Esophagus muscularis mucosa (tissue), 4 donors: ENCODE data around the gene TANGO6. TPM values are rescaled to one million over a fixed set of nuclear protein-coding genes. Genes with fewer than 3 reads are reported as not detected.

Source experiments
- DNase-seq: peaks from one replicate; pipeline ENCODE4 v3.0.0-alpha.2; 2017; ENCODE audit errors: extremely low spot score
- H3K27ac ChIP-seq, 4 donors: fragments of 200-600 bp; sonication (generic); replicated peaks in 1 of 4; 1 replicate in 3 of 4; 2 replicates in 1 of 4; pipeline ENCODE4 v1.5.1; 2016 to 2019; ENCODE audit warnings: mild to moderate bottlenecking in 1 of 4
- H3K27me3 ChIP-seq, 4 donors: fragments of 200-600 bp; sonication (generic); one replicate each; pipeline versions ENCODE4 v1.5.1 to v1.6.0; 2016 to 2019
- H3K36me3 ChIP-seq, 4 donors: fragments of 200-600 bp; sonication (generic); one replicate each; pipeline ENCODE4 v1.5.1; 2016 to 2019
- H3K4me1 ChIP-seq, 4 donors: fragments of 200-600 bp; sonication (generic); one replicate each; pipeline ENCODE4 v1.5.1; 2016 to 2019
- H3K4me3 ChIP-seq, 4 donors: fragments of 200-600 bp; sonication (generic); 1 replicate in 2 of 4; 2 replicates in 2 of 4; pipeline ENCODE4 v1.5.1; 2016 to 2019; ENCODE audit warnings: mild to moderate bottlenecking in 4 of 4, moderate library complexity in 1 of 4
- H3K9me3 ChIP-seq, 4 donors: fragments of 200-600 bp; sonication (generic); 1 replicate in 3 of 4; 2 replicates in 1 of 4; pipeline ENCODE4 v1.5.1; 2016 to 2019
- CTCF ChIP-seq, 3 experiments: fragments of 200-600 bp in 2 of 3; fragments of 450-650 bp in 1 of 3; sonication (generic) in 2 of 3; IDR thresholded peaks; one replicate each; pipeline ENCODE4 v1.5.1; 2017 to 2019; ENCODE audit warnings: antibody characterized with exemption in 3 of 3, mild to moderate bottlenecking in 2 of 3, moderate library complexity in 1 of 3
- EP300 ChIP-seq: sonication (generic); formaldehyde crosslinking; IDR thresholded peaks from one replicate; pipeline ENCODE4 v1.6.1; 2017; ENCODE audit warnings: antibody characterized with exemption
- POLR2A ChIP-seq: fragments of 450-650 bp; IDR thresholded peaks from one replicate; pipeline ENCODE4 v1.6.1; 2017; ENCODE audit warnings: antibody characterized with exemption, moderate library complexity, mild to moderate bottlenecking, low read depth
- POLR2AphosphoS5 ChIP-seq, 2 donors: sonication (generic); formaldehyde crosslinking; IDR thresholded peaks; one replicate each; pipeline ENCODE4 v1.6.1; 2017; ENCODE audit warnings: antibody characterized with exemption in 2 of 2
- whole genome bisulfite sequencing: methylation state at CpG from one replicate; pipeline ENCODE4 v1.1.5; 2018; 5-methylcytosine and 5-hydroxymethylcytosine counted together
- intact Hi-C: fragments of 100-400 bp; cut with DNase I; formaldehyde crosslinking; loops from one replicate; pipeline ENCODE4 v1.15.1; 2023
- total RNA-seq, 4 donors: library from RNA; depleted of rRNA; stranded (reverse); fragments of >200 nt; gene quantifications; one replicate each; pipeline versions ENCODE4 v1.1.0 to v1.2.1, GENCODE V29; 2016

The TANGO6 gene
- total RNA-seq, 4 donors from 2014 or later: 15.7 to 21.3 (median 18.3) TPM

- H3K4me1 ChIP-seq: peaks cover 0 to 16% (median 15%) of the 10 kb centered on the region in 4 donors
- H3K27me3 ChIP-seq: no peaks in the 10 kb centered on the region
- no peak overlapping the region for H3K27ac ChIP-seq
- no peaks in the 10 kb centered on the region for H3K9me3 ChIP-seq
- H3K36me3 ChIP-seq: no peaks in the 10 kb centered on the region
- TF ChIP-seq POLR2A (no peak), EP300 (no peak), POLR2AphosphoS5 (IDR thresholded peaks at IDR 0.05) (no peak), CTCF (IDR thresholded peaks at IDR 0.05) (no peak)
- no peak for DNase-seq
- intact Hi-C loops: loop anchor here (5.0 to 10.0 kb wide), 3 partner anchors 56 to 314 kb away; partner anchors contain the start of gene ZFP90
- WGBS: 78% methylated on average over 9 of the region's 9 CpGs
- H3K4me3 ChIP-seq: no peak overlapping the region
Observed at GRCh38 chr16:68848786-68849185, 5.5 kb downstream of the TANGO6 start.

GRCh38 chr16:68850481-68850880, 7.2 kb downstream of the TANGO6 start:
- 87% methylated on average over 2 of the region's 2 CpGs for WGBS
- intact Hi-C loops: no loop called here

GRCh38 chr16:68851601-68852000, 8.3 kb downstream of the TANGO6 start:
- WGBS: 73% methylated on average over 2 of the region's 2 CpGs
- Histone ChIP-seq H3K36me3 (no peaks in the 10 kb centered on the region), H3K27me3 (no peaks in the 10 kb centered on the region), H3K4me3 (no peak overlapping the region), H3K9me3 (no peaks in the 10 kb centered on the region), H3K4me1 (peaks cover 0 to 14% (median 10%) of the 10 kb centered on the region in 4 donors), H3K27ac (no peak overlapping the region)
- no peak for DNase-seq
- TF ChIP-seq CTCF (IDR thresholded peaks at IDR 0.05) (no peak), POLR2A (no peak)
- intact Hi-C loops: no loop called here

More at GRCh38 chr16:68850481-68850880, 7.2 kb downstream of the TANGO6 start:
- no peaks in the 10 kb centered on the region for H3K36me3 ChIP-seq
- peaks cover 0 to 7% (median 7%) of the 10 kb centered on the region in 4 donors for H3K4me1 ChIP-seq
- H3K27ac ChIP-seq: no peak overlapping the region
- DNase-seq: no peak
- TF ChIP-seq POLR2AphosphoS5 (IDR thresholded peaks at IDR 0.05) (no peak), POLR2A (no peak), CTCF (IDR thresholded peaks at IDR 0.05) (no peak), EP300 (no peak)
- no peak overlapping the region for H3K4me3 ChIP-seq
- H3K27me3 ChIP-seq: no peaks in the 10 kb centered on the region
- H3K9me3 ChIP-seq: no peaks in the 10 kb centered on the region

- WGBS: 96% methylated on average over 1 of the region's 1 CpG
- peaks cover 0 to 7% (median 3%) of the 10 kb centered on the region in 4 donors for H3K4me1 ChIP-seq
- H3K27me3 ChIP-seq: no peaks in the 10 kb centered on the region
- no peak for DNase-seq
- no peak overlapping the region for H3K27ac ChIP-seq
- no peak overlapping the region for H3K4me3 ChIP-seq
- TF ChIP-seq CTCF (IDR thresholded peaks at IDR 0.05) (no peak), POLR2AphosphoS5 (IDR thresholded peaks at IDR 0.05) (no peak), POLR2A (no peak), EP300 (no peak)
- no peaks in the 10 kb centered on the region for H3K9me3 ChIP-seq
- intact Hi-C loops: no loop called here
- H3K36me3 ChIP-seq: peaks cover 0 to 27% (median 22%) of the 10 kb centered on the region in 4 donors
Observed at GRCh38 chr16:68857479-68857878, 14.1 kb downstream of the TANGO6 start.

GRCh38 chr16:68859828-68860227, 16.5 kb downstream of the TANGO6 start:
- Histone ChIP-seq H3K4me1 (peaks cover 0 to 7% (median 3%) of the 10 kb centered on the region in 4 donors), H3K9me3 (no peaks in the 10 kb centered on the region), H3K4me3 (no peak overlapping the region), H3K36me3 (peaks cover 16 to 48% (median 42%) of the 10 kb centered on the region in 4 donors), H3K27me3 (no peaks in the 10 kb centered on the region), H3K27ac (no peak overlapping the region)
- intact Hi-C loops: no loop called here
- no peak for TF ChIP-seq POLR2A
- TF ChIP-seq CTCF (IDR thresholded peaks at IDR 0.05): no peak
- TF ChIP-seq EP300: no peak
- TF ChIP-seq POLR2AphosphoS5 (IDR thresholded peaks at IDR 0.05): no peak
- DNase-seq: no peak
- WGBS: 80% methylated on average over 4 of the region's 4 CpGs
